Measurements from ENCODE around the gene HLA-A.

Gene HLA-A

DNA sequence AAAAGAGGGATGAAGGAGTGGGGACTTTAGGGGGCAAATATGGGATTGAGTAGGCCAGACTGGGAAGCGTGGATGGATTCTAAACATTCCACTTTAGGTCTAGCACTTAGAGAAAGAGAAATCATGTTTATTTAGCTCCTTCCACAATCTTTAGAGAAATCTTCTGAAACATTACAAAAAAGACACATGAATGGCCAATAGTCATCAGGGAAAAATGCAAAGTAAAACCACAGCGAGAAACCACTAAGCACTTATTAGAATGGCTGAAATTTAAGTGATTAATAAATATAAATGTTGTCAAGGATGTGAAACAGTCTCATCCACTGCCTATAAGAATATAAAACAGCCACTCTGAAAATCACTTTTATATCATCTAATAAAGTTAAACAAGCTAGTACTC lies 46.9 kb downstream of the HLA-A start:
- DNase-seq (ENCODE audit: low read depth) = no peak

DNA sequence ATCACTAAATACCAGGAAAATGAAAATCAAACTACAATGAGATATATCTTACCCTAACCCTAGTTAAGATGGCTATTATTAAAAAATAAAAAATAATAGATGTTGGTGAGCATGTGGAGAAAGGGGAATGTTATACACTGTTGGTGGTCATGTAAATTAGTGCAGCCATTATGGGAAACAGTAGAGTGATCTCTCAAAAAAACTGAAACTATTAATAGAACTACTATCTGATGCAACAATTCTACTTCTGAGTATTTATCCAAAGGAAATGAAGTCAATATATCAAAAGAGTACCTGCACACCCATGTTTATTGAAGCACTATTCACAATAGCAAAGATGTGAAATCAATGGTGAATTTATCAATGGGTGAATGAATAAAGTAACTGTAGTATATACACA lies 48.6 kb downstream of the HLA-A start:
- DNase-seq (ENCODE audit: low read depth) = no peak

- DNase-seq (ENCODE audit: low read depth) = peak; percentile 6
These were observed 50.5 kb downstream of the HLA-A start for GRCh38 chr6:29992807-29993206.

GRCh38 chr6:29994826-29995225 lies 52.5 kb downstream of the HLA-A start:
- no peak for DNase-seq (ENCODE audit: low read depth)

DNA sequence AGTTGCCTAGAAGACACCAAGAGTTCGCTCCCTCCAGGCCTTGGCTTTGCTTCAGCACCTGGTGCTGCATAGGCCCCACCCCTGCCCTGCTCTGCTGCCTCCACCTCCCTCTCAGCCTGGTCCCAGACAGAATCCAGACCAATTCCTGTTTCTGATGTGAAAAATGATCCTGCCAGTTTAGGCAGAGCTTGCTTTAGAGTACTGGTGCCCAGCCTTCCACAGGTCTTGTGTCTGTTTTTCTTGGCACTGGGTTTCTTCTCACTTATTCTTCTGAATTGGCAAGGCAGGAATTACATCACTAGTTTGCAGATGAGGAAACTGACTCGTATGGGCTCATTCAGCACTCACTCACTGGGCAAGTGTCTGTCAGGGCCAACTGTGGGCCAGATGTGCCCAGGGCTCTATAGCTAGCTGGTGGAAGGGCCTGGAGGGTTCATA lies 53.0 kb downstream of the HLA-A start:
- DNase-seq (ENCODE audit: low read depth) = no peak

Data from activated T-cell treated with anti-CD3 and anti-CD28 coated beads for 48 hours (primary cell).